B cell (primary cell): ENCODE data around the gene PACSIN2.

ENCODE experiments used
- CTCF ChIP-seq: fragments of 200-600 bp; IDR thresholded peaks from one replicate; pipeline ENCODE4 v1.8.0; 2022; ENCODE audit warnings: antibody characterized with exemption, mild to moderate bottlenecking
- EZH2 ChIP-seq: IDR thresholded peaks from 2 replicates; pipeline ENCODE4 v1.6.1; 2012; ENCODE audit warnings: borderline replicate concordance, low read depth, mild to moderate bottlenecking, moderate library complexity, low read length; ENCODE audit not compliant: insufficient read depth, poor library complexity, severe bottlenecking

- no peak for TF ChIP-seq EZH2
- no peak for TF ChIP-seq CTCF
Measured at GRCh38 chr22:42906605-42907348, 108.2 kb downstream of the PACSIN2 start.
